Activated gamma-delta T cell (primary cell): ENCODE measurements around the gene SCD.
"Not testable (repeated sequence)": the region's sequence is repeated elsewhere in the genome, so short reads cannot be mapped to it uniquely, and the experiment has no call there.

ENCODE experiments used
- DNase-seq: peaks from one replicate; lab custom pipeline; 2025; lab: John Stamatoyannopoulos, UW

Gene SCD

GRCh38 chr10:100362570-100363496, 15.8 kb downstream of the SCD start:
- DNase-seq: no peak

- DNase-seq: no peak
These were observed 17.1 kb downstream of the SCD start for GRCh38 chr10:100364175-100364574.

DNA sequence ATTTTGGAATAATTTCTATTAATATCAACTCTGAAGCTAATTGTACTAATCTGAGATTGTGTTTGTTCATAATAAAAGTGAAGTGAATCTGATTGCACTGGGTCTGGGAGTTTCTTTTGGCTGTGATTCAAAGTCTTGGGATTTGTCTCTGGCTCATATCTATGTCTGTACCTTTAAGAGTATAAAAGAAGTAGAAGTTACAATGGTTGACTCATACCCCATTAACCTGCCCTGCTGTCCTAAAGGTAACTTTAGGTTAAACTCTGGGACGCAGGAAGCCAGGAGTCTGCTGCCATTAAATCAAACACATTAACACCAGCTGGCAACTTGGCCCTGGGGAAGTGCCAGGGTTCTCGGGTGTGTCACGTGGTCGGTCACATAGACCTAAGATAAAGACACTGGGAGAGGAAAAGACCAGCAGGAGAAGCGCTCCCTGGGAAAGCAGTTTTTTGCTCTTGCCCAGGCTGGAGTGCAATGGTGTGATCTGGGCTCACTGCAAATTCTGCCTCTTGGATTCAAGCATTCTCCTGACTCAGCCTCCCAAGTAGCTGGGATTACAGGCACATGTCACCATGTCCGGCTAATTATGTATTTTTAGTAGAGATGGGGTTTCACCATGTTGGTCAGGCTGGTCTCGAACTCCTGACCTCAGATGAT, 17.8 kb downstream of the SCD start:
- DNase-seq: no peak

DNA sequence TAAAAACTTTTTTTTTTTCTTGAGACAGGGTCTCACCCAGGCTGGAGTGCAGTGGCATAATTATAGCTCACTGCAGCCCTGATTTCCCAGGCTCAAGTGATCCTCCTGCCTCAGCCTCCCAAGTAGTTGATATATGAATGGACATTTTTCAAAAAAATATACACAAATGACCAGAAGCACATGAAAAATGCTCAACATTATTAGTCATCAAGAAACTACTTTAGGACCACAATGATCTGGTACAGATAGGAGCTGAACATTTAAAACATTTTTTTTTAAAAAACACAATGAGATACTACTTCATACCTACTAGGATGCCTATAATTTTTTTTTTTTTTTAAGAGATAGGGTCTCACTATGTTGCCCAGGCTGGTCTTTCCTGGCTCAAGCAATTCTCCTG, 21.7 kb downstream of the SCD start:
- no peak for DNase-seq

GRCh38 chr10:100370714-100371481, 23.9 kb downstream of the SCD start:
- peak; percentile 40 for DNase-seq

DNA sequence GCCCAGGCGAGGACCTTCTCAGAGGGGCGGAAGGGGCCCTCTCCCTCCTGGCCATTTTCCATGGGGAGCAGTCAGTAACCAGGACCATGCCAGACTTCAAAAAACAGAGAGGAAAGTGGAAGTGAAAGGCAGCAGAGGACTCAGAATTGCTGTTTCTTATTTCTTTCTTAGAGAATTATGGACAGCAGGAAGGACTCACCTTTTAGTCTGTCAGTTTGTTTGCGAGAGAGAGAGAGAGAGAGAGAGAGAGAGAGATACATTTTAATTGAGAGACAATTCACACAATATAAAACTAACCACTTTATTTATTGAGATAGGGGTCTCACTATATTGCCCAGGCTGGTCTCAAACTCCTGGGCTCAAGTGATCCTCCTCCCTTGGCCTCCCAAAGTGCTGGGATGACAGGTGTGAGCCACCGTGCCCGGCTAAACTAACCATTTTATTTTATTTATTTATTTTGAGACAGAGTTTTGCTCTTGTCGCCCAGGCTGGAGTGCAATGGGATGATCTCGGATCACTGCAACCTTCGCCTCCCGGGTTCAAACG, 24.5 kb downstream of the SCD start:
- DNase-seq: no peak

GRCh38 chr10:100372415-100373297, 25.6 kb downstream of the SCD start:
- DNase-seq: no peak

- peak; percentile 84 for DNase-seq
These were observed 26.5 kb downstream of the SCD start for GRCh38 chr10:100373298-100374199.

- DNase-seq: no peak
These were observed 27.2 kb downstream of the SCD start for GRCh38 chr10:100374200-100374655.

DNA sequence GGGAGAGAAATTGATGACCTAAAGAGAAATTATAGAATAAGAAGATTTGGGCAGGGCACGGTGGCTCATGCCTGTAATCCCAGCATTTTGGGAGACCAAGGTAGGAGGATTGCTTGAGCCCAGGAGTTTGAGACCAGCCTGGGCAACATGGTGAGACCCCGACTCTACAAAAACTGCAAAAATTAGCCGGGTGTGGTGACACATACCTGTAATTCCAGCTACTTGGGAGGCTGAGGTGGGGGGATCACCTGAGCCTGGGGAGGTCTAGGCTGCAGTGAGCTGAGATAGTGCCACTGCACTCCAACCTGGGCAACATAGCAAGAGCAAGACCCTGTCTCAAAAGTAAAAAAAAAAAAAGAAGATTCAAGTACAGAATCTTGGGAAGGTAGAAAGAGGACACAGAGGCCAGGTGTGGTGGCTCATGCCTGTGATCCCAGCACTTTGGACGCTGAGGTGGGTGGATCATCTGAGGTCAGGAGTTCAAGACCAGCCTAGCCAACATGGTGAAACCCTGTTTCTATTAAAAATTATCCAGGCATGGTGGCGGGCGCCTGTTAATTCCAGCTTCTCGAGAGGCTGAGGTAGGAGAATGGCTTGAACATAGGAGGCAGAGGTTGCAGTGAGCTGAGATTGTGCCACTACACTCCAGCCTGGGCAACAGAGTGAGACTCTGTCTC, 27.8 kb downstream of the SCD start:
- DNase-seq: not testable (repeated sequence)

DNA sequence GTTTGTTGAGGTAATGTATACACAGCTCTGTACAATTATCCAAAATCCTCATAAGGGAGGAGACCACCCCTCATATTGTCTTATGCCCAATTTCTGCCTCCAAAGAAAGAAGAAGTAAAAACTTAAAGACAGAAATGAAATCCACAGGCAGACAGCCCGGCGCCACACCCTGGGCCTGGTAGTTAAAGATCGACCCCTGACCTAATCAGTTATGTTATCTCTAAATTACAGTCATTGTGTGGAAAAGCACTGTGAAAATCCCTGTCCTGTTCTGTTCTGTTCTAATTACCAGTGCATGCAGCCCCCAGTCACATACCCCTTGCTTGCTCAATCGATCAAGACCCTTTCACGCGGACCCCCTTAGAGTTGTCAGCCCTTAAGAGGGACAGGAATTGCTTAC, 29.6 kb downstream of the SCD start:
- DNase-seq: not testable (repeated sequence)

- DNase-seq: no peak
These were observed 30.8 kb downstream of the SCD start for GRCh38 chr10:100377830-100378229.

DNA sequence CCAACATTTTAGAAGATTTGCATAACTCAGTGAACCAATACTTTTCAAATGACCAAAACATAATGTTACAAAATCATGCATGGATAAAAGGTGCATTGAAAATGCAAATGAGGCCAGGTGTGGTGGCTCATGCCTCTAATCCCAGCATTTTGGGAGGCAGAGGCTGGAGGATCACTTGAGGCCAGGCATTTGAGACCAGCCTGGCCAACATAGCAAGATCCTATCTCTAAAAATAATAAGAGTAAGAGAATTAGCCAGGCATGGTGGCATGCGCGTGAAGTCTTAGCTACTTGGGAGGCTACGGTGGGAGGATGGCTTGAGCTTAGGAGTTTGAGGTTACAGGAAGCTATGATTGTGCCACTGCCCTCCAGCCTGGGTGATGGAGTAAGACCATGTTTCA, 33.4 kb downstream of the SCD start:
- no peak for DNase-seq

DNA sequence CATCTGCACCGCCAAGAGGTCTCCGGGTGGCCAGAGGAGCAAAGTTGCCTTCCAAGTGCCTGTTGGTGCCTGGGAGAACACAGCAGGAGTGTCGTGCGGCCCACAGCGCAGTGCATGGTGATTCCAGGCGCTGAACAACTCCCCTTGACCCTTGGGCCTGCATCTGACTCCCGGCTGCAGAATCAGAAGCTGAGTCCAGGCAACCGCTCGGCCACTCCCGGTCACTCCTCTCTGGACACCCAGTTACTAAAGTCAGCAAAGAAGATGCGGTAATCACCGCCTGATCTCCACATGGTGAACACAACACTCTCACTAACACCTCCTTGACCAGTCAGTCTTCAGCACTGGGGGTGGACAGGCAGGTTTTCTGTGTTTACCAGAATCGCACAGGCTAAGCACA, 35.5 kb downstream of the SCD start:
- DNase-seq: no peak

GRCh38 chr10:100383251-100383650, 36.2 kb downstream of the SCD start:
- no peak for DNase-seq

DNA sequence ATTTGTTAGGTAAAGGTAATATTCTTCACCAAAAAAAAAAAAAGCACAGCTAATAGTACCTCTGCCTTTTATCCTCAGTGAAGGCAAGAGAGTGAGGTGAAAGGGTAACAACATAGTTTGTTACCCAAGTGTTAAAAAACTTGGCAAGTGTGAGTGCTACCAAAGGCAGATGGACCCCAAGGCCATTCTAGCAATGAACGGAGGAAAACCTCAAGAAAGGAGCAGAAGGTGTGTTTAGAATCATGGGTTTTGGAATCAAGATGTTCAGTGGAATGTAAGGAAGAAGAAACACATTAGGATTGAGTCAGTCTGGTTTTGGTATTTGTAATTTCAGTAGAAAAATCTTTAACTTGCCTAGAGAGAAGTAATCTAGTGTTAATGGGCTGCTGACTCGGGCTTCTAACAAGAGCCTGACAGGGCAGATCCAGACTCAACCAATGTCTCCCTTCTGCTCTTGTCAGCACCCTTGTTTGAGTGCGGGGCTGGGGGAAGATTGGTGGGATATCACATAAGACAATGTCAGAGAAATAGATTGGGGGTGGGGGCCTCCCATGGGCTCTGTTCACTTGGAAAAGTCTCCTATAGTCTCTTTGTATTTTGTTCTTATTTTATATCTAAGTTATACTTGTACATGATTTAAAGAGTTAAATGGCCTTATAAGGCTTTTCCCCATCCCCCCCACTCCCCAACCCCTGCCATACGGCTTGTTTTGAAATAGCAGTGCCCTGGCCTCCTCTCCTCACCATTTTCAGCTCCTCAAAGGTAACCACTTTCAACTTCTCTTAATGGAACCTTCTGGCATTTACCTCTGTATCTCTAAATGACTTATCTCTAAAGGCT, 44.4 kb downstream of the SCD start:
- DNase-seq: no peak

DNA sequence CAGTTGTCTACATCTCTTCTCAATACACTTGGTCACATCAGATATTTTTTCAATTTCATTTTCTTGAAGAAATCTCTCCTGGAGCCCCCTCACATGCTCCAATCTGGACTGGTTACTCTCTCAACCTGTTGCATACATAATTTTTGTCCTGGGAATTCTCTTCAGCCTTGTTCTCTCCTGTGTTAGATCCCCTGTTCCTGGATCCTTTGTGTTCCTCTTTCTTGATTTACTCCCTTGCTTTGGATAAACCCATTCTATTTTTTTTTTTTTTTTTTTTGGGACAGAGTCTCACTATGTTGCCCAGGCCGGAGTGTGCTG, 45.6 kb downstream of the SCD start:
- DNase-seq: no peak

DNA sequence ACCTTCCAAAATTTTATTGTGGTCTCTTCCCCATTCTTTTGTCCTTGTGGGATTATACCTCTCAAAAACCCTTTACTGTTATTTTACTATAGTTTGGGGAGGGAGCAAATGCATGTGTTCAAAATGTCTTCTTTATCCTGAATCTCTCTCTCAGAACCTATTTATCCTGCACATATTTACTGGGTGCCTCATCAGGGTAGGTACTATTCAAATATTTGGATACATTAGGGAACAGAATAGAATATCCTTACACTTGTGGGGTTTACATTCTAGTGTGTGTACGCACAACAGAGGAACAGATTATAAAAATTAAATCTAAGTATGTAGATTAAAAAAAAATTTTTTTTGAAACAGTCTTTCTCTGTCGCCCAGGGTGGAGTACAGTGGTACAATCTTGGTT, 48.6 kb downstream of the SCD start:
- no peak for DNase-seq

DNA sequence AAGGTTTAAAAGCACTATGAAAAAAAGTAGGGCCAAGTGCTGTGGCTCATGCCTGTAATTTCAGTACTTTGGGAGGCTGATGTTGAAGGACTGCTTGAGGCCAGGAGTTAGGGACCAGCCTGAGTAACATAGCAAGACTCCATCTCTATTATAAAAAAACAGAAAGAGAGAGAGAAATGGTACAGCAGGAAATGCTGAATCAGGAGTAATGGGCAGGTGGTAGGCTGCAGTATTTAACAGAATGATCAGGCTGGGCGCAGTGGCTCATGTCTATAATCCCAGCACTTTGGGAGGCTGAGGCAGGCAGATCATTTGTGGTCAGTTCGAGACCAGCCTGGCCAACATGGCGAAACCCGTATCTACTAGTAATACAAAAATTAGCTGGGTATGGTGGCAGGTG, 49.6 kb downstream of the SCD start:
- no peak for DNase-seq
